Effector memory CD4-positive, alpha-beta T cell (primary cell): ENCODE results near the gene CRISPLD2.

Source experiments
- DNase-seq, 3 donors: peaks; one replicate each; pipeline ENCODE4 v3.0.0-alpha.2; 2020
- H3K27ac ChIP-seq: 2 replicates; pipeline ENCODE4 v1.7.0; 2013; ENCODE audit warnings: mild to moderate bottlenecking, low read length, moderate library complexity; ENCODE audit not compliant: insufficient read depth, poor library complexity, severe bottlenecking
- H3K27me3 ChIP-seq: replicated peaks from 2 replicates; pipeline ENCODE4 v1.7.0; 2013; ENCODE audit warnings: mild to moderate bottlenecking, low read length; ENCODE audit not compliant: insufficient read depth, control insufficient read depth, poor library complexity, severe bottlenecking
- H3K36me3 ChIP-seq: 2 replicates; pipeline ENCODE4 v1.7.0; 2013; ENCODE audit warnings: mild to moderate bottlenecking, low read length, moderate library complexity; ENCODE audit not compliant: control insufficient read depth, insufficient read depth
- H3K4me1 ChIP-seq: 2 replicates; pipeline ENCODE4 v1.7.0; 2013; ENCODE audit warnings: low read length, mild to moderate bottlenecking; ENCODE audit not compliant: control insufficient read depth, insufficient read depth, poor library complexity, severe bottlenecking
- H3K4me3 ChIP-seq: 2 replicates; pipeline ENCODE4 v1.7.0; 2013; ENCODE audit warnings: low read length, low read depth, mild to moderate bottlenecking; ENCODE audit not compliant: insufficient read depth, poor library complexity, severe bottlenecking
- H3K9me3 ChIP-seq: 2 replicates; pipeline ENCODE4 v1.7.0; 2013; ENCODE audit warnings: mild to moderate bottlenecking, low read length, moderate library complexity; ENCODE audit not compliant: control insufficient read depth

CRISPLD2 gene

DNA sequence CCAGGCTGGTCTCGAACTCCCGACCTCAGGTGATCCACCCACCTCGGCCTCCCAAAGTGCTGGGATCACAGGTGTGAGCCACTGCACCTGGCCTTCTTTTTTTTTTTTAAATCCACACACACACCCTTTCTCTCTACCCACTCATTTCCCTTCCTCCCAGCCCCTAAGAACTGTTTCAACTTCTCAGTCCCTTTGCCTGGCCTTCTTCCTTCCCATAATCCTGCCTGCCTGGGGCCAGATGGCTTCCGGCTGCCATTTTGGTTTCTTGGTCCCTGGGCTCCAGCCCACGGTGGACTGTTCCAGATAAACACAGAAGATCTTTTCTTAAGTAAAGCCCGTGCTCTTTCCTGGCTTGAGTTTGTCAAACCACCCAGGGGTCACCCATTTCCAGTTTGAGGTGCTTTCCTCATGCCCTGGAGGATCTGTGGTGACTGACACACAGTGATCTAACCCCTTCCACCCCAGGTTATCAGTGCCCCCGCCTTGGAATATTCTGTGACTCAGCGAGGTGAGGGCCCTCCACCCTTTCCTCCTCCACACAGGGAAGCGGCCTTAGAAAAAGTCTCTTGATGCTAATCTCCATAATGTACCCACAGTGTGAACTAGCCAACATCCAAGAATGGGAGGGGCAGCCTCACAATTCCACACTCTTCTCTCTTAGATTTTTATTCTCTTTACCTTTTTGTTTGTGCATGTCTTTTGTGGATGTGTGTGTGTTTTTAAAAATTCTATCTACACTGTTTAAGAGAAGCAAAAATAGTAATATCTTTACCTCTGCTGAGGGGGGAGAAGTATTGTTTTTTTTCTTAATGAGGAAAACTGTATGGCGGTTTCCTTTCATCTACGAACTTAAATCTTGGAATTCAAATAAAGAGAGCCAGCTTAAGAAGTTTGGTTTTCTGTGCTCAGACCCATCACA lies 60.0 kb downstream of the CRISPLD2 start:
- H3K9me3 ChIP-seq: no peaks in the 10 kb centered on the region
- no peak overlapping the region for H3K4me3 ChIP-seq
- no peaks in the 10 kb centered on the region for H3K27me3 ChIP-seq
- no peaks in the 10 kb centered on the region for H3K4me1 ChIP-seq
- H3K36me3 ChIP-seq: no peaks in the 10 kb centered on the region
- no peak overlapping the region for H3K27ac ChIP-seq
- DNase-seq: no peak

DNA sequence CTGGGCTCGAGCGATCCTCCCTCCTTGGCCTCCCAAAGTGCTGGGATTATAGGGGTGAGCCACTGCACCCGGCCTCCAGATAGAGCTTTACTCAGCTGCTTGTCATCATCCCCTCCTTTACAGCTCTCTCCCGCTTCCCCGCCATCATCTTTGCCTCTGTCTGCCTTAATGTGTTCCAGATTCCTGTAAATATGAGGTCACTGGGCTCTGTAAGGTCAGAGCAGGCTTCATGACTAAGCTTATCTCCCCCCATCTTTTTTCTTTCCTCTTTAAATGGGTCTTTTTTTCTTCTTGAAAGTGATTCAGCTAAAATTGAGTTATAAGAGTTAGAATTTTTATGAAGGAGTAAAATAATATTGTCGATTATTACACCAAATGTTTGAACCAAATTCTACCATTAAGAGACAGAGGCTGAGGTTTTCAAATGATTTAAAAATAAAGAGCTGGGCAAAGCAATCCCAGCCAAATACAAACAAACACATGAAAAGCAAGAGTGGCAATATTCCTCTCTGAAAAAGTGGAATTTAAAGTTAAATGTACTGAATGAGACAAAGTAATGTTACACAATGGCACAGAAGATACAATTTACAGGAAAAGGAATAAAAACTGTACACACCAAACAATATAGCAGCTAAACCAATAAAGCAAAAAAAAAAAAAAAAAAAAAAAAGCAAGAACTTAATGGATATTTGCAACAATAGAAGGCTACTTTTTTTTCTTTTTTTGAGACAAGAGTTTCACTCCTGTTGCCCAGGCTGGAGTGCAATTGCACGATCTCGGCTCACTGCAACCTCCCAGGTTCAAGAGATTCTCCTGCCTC lies 62.1 kb downstream of the CRISPLD2 start:
- no peak overlapping the region for H3K4me3 ChIP-seq
- DNase-seq: no peak
- no peaks in the 10 kb centered on the region for H3K27me3 ChIP-seq
- no peaks in the 10 kb centered on the region for H3K9me3 ChIP-seq
- no peaks in the 10 kb centered on the region for H3K4me1 ChIP-seq
- no peaks in the 10 kb centered on the region for H3K36me3 ChIP-seq
- no peak overlapping the region for H3K27ac ChIP-seq

DNA sequence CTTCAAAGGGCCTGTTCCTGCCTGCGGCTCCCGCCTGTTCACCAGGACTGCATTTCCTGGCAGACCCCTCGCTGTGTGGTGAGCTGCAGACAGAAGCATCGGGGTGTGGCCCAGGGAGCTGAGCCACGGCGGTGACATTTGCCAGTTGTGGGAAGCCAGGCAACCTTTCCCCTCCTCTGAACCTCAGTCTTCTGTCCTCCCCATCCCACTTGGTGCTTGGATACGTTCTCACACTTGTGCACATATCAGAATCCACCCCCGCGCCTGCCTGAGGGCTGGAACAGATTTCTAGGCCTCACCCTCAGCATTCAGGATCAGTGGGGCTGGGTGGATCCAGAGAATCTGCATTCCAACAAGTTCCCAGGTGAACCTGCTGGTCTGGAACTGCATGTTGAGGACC lies 63.5 kb downstream of the CRISPLD2 start:
- no peak for DNase-seq
- Histone ChIP-seq H3K9me3 (no peaks in the 10 kb centered on the region), H3K27ac (no peak overlapping the region), H3K27me3 (no peaks in the 10 kb centered on the region), H3K36me3 (no peaks in the 10 kb centered on the region), H3K4me1 (no peaks in the 10 kb centered on the region), H3K4me3 (no peak overlapping the region)

DNA sequence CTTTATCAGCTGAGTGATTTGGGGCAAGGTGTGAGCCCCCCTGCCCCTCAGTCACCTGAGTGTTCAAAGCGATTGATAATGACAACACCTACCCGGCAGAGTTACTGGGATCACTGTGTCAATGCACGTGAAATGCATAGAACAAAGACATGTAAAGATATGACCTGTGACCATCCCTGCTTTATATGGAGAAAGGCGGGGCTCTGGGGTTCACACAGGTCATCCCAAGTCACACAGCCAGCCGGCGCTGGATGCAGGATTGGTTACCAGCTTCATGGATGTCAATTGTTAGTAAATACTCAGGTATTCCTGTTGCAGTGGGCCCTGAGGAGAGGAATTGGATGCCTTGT lies 64.4 kb downstream of the CRISPLD2 start:
- H3K27ac ChIP-seq: no peak overlapping the region
- H3K36me3 ChIP-seq: no peaks in the 10 kb centered on the region
- DNase-seq: no peak
- no peaks in the 10 kb centered on the region for H3K4me1 ChIP-seq
- H3K9me3 ChIP-seq: no peaks in the 10 kb centered on the region
- H3K4me3 ChIP-seq: no peak overlapping the region
- H3K27me3 ChIP-seq: no peaks in the 10 kb centered on the region

DNA sequence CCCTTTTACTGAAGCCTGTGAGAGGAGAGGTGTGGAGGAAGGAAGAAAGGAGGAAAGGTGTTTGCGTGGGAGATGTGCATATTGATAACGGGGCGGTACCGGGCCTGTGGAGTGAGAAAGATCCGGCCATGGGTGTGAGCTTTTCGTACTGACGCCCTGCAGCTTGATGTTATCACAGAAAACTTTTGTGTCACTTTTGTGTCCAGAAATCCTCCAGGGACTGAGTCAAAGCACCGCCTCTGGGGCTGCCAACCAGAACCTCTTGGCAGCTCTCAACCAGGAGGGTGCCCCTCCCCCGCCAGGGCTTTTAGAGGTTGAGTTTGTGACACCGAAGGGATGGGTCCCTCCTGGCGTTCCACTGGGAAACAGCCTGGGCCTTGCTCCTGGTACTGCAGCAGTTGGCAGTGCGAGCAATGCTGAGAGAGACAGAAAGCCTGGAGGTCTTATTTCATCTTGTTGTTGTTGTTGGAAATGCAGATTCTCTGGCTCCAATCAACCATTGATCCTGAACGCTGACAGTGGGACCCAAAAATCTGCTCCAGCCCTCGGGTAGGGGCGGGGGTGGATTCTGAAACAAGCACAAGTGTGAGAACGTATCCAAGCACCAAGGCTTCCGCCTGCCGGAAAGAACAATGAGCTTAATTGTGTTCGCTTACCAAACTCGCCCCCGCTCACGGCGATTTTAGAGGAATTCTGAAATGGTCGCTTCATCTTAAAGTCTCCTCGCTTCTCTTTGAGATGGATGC lies 65.0 kb downstream of the CRISPLD2 start:
- Histone ChIP-seq H3K36me3 (no peaks in the 10 kb centered on the region), H3K4me1 (no peaks in the 10 kb centered on the region), H3K27me3 (no peaks in the 10 kb centered on the region), H3K9me3 (no peaks in the 10 kb centered on the region), H3K27ac (no peak overlapping the region), H3K4me3 (no peak overlapping the region)
- DNase-seq: no peak

DNA sequence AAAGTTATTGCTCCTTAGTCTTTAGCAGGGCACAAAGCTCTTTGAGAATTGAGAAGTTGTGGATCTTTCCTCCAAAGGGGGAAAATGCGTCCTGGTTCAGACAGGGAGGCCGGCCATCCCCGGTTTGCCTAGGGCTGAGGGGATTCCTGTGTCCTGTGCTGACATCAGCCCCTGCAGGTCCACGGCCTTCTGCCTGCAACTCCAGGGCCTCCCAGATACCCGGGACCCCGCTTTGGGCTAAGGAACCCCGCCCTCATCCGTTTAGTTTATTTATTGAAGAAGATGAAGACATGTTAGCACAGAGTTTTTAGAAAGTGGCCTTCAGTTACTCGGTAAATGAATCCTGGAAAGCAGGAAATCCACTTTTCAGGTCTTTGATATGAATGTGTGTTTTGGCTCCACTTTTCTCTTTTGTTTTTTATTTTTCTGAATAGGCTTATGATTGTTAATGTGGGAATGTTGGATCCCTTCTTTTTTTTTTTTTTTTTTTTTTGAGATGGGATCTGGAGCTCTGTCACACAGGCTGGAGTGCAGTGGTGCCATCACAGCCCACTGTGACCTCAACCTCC lies 65.6 kb downstream of the CRISPLD2 start:
- no peak for DNase-seq
- H3K27me3 ChIP-seq: no peaks in the 10 kb centered on the region
- H3K4me3 ChIP-seq: no peak overlapping the region
- H3K9me3 ChIP-seq: no peaks in the 10 kb centered on the region
- H3K36me3 ChIP-seq: no peaks in the 10 kb centered on the region
- H3K27ac ChIP-seq: no peak overlapping the region
- H3K4me1 ChIP-seq: no peaks in the 10 kb centered on the region

DNA sequence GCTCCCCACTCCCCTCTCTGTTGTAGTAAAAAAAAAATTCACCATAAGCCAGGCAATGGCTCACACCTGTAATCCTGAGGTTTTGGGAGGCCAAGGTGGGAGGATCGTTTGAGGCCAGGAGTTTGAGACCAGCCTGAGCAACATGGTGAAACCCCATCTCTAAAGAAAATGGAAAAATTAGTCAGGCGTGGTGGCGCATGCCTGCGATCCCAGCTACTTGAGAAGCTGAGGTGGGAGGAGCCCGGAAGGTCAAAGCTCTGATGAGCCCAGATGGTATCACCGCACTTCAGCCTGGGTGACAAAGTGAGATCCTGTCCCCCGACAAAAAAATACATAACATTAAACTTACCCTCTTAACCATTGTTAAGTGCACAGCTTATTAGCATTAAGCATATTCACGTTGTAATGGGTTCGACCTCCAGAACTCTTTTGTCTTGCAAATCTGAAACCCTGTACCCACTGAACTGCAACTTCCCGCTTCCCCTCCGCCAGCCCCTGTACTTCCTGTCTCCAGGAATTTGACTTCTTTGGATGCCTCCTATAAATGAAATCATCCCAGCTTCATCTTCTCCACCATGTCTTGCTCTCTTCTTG lies 66.8 kb downstream of the CRISPLD2 start:
- H3K4me1 ChIP-seq: no peaks in the 10 kb centered on the region

DNA sequence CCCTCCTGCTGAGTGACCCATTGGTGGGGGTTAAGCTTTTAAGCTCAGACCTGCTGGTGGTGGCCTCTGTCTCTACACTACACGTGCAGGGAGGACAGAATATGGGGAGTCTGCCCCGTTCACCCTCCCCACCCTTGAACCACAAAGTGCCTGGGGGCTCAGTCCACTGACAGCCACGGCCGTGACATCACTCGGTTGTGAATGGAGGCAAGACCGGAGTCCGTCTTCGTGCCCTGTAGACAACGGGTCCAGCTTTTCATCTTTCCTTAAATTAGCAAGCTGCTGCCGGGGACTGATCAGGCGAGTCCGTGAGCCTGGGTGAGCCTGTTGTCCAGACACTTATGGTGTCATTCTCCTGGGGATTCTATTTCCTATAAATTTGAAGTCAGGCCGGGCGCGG lies 67.4 kb downstream of the CRISPLD2 start:
- H3K4me1 ChIP-seq: no peaks in the 10 kb centered on the region
- no peaks in the 10 kb centered on the region for H3K36me3 ChIP-seq
- H3K27me3 ChIP-seq: no peaks in the 10 kb centered on the region
- no peak overlapping the region for H3K27ac ChIP-seq
- DNase-seq: no peak
- no peak overlapping the region for H3K4me3 ChIP-seq
- H3K9me3 ChIP-seq: no peaks in the 10 kb centered on the region

More for the DNA sequence above, 66.8 kb downstream of the CRISPLD2 start:
- Histone ChIP-seq H3K27me3 (no peaks in the 10 kb centered on the region), H3K9me3 (no peaks in the 10 kb centered on the region), H3K4me3 (no peak overlapping the region), H3K27ac (no peak overlapping the region), H3K36me3 (no peaks in the 10 kb centered on the region)
- DNase-seq: no peak

DNA sequence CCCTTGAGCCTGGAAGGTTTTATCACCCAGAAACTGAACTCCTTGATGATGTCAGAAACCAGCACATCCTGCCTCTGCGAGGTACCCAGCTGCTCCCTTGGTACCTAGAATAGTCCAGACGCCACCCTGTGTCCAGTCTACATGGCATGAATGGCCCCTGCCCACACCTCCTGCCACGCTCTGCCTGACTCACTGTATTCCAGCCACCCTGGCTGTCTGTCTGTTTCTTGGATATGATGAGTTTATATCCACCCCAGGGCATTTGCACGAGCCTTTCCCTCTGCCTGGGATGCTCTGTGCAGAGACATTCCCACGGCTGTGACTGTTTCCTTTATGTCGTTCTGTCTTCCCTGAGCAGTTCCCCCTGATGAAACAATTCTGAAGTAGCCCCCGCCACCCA lies 68.7 kb downstream of the CRISPLD2 start:
- DNase-seq: no peak
- Histone ChIP-seq H3K27ac (no peak overlapping the region), H3K4me3 (no peak overlapping the region), H3K4me1 (no peaks in the 10 kb centered on the region), H3K9me3 (no peaks in the 10 kb centered on the region), H3K27me3 (no peaks in the 10 kb centered on the region), H3K36me3 (no peaks in the 10 kb centered on the region)
